D721Med (cell line): Measurements from ENCODE around the gene CIITA.
"Not testable (repeated sequence)": the region's sequence is repeated elsewhere in the genome, so short reads cannot be mapped to it uniquely, and the experiment has no call there.

Source experiments
- DNase-seq: peaks from one replicate; pipeline ENCODE4 v3.0.0; 2011; ENCODE audit warnings: low spot score; ENCODE audit not compliant: insufficient read length
- FAIRE-seq: peaks from 2 replicates; lab custom pipeline; 2011; peaks lifted over from hg19 to GRCh38; lab: Jason Lieb, UNC
- TF ChIP-seq, protein P1 (sequence below): IDR thresholded peaks from 2 replicates; pipeline ENCODE4 v1.5.1; 2012; ENCODE audit warnings: mild to moderate bottlenecking, control low read depth; ENCODE audit not compliant: insufficient read depth; ENCODE audit errors: missing control alignments

Gene CIITA

GRCh38 chr16:10920726-10921427, 43.9 kb downstream of the CIITA start:
- TF ChIP-seq, protein P1, sequence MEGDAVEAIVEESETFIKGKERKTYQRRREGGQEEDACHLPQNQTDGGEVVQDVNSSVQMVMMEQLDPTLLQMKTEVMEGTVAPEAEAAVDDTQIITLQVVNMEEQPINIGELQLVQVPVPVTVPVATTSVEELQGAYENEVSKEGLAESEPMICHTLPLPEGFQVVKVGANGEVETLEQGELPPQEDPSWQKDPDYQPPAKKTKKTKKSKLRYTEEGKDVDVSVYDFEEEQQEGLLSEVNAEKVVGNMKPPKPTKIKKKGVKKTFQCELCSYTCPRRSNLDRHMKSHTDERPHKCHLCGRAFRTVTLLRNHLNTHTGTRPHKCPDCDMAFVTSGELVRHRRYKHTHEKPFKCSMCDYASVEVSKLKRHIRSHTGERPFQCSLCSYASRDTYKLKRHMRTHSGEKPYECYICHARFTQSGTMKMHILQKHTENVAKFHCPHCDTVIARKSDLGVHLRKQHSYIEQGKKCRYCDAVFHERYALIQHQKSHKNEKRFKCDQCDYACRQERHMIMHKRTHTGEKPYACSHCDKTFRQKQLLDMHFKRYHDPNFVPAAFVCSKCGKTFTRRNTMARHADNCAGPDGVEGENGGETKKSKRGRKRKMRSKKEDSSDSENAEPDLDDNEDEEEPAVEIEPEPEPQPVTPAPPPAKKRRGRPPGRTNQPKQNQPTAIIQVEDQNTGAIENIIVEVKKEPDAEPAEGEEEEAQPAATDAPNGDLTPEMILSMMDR: no peak
- FAIRE-seq: no peak
- no peak for DNase-seq

DNA sequence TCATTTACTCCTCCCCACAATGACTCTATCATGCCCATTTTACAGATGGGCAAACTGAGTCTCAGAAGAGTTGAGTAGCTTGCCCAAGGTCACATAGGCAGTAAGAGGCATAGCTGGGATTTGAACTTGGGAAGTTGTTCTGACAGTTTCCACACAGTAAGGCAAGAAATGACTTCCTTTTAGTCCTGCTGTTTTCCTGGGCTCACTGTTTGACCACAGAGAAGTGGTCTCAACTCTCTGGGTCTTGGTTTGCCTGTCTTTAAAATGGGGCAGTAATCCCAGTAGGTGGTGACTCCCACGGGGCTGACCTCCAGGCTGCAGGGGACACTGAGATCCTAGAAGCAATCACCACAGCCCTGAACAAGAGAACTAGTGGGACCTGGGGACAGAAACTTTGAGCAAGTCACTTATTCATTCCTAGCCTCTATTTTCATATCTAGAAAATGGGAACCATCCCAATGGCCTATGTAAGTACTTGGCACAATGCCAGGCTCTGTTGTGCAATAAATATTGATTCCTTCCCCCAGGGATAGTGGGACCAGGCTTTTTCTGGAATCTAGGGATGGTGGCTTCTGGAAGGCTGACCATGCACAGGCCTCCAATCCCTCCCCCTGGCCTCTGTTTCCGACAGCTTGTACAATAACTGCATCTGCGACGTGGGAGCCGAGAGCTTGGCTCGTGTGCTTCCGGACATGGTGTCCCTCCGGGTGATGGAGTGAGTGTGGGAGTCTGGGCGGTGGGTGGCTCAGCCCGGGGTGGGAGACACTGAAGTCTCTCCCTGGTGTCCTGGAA, 44.7 kb downstream of the CIITA start:
- DNase-seq (no peak), FAIRE-seq (no peak)
- TF ChIP-seq, protein P1: no peak

GRCh38 chr16:10922328-10923145, 45.5 kb downstream of the CIITA start:
- TF ChIP-seq, protein P1: no peak
- FAIRE-seq (no peak), DNase-seq (no peak)

DNA sequence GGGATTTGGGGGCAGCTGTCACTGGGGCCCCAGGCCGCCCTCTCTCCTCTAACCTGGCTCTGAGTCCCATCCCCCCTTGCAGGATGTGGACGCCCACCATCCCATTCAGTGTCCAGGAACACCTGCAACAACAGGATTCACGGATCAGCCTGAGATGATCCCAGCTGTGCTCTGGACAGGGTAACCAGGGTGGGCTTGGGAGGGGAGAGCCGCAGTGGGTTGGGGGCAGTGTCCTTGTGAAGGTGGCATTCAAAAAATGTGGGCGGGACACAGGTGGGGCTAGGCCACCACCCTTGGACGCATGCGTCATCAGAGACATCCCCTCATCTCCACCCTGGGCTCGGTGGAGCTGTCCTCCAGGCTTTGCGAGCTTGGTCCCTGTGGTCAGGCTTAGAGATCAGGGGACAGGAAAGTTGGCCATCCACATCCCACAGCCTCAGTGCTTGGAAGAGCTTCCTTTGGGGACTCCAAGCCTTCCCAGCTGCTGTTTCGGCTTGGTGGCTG, 46.2 kb downstream of the CIITA start:
- TF ChIP-seq, protein P1: no peak
- FAIRE-seq: no peak
- no peak for DNase-seq

DNA sequence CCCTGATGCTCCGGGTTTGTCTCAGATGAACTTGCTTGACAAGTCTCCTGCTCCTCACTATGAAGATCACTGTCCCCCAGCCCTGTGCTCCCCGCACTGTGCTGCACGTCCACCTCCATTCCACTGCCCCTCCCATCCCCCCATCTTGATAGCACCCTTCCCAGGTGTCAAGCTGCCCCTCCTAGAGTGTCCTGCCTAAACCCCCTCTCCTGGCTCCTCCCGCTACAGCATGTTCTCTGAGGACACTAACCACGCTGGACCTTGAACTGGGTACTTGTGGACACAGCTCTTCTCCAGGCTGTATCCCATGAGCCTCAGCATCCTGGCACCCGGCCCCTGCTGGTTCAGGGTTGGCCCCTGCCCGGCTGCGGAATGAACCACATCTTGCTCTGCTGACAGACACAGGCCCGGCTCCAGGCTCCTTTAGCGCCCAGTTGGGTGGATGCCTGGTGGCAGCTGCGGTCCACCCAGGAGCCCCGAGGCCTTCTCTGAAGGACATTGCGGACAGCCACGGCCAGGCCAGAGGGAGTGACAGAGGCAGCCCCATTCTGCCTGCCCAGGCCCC, 46.7 kb downstream of the CIITA start:
- FAIRE-seq (no peak), DNase-seq (no peak)
- TF ChIP-seq, protein P1: no peak

- not testable (repeated sequence) for FAIRE-seq
Observed at GRCh38 chr16:10925285-10925684, 48.3 kb downstream of the CIITA start.

DNA sequence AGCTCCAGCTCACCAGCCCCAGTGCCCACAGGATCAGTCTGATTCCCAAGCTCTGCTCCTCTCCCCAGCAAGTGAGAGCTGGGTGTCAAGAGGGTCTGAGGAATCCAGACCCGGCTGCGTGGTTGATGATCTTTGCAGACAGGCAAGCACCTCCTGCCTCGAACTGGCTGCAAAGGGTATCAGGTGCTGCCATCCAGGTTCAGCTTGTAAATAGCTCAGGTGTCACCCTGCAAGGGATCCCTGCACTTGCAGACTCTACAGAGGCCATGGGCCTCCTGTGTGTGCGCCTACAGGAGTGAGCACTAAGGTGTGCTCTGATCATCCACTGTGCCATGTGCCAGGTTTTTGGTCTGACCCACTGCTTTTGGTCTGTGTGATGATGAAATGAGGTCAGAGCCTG, 49.1 kb downstream of the CIITA start:
- TF ChIP-seq, protein P1: no peak
- no peak for FAIRE-seq
- no peak for DNase-seq

More at GRCh38 chr16:10925285-10925684, 48.3 kb downstream of the CIITA start:
- not testable (repeated sequence) for DNase-seq
